ENCODE measurements around the gene LEUTX. TPM values are rescaled to one million over a fixed set of nuclear protein-coding genes. Genes with fewer than 3 reads are reported as not detected.
"Not testable (repeated sequence)": the region's sequence is repeated elsewhere in the genome, so short reads cannot be mapped to it uniquely, and the experiment has no call there.

The LEUTX gene
- polyA plus RNA-seq, 1 experiment = not detected

DNA sequence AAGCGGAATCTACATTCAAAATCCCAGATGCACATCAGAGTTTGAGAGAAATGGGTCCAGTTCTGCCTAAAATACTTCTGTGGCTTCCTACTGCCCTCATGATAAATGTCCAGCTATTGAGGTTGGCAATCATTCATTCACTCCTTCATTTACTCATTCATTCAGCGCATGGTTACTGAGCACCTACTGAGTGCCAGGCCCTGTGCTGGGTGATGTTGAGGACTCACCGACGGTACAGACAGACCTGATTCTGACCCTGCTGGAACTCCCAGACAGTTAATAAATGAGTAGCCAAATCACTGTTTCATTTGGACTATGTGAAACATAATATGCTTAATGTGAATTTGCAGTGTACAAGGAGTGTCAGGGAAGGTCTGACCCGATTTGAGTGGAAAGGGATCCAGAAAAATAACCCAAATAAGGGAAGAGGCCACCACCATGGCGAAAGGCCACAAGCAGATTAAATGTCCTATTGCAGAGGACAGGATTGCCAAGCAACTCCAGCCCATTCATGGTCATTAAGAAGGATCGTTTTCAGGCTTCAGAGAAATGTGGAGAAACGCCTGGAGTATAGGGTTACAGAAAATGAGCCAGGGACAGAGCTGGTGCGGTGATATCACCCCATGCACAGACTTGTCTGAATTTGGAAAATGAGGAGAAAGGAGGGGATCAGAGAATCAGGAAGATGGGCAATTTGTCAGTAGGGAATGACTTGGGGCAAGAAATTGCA is 34.8 kb downstream of the LEUTX start:
- Histone ChIP-seq H3K36me3 (ENCODE audit: control insufficient read depth, insufficient read depth, low read length) (no peaks in the 10 kb centered on the region), H3K4me3 (ENCODE audit: low read depth, low read length) (no peak overlapping the region), H3K27me3 (ENCODE audit: control insufficient read depth, insufficient read depth, low read length) (no peaks in the 10 kb centered on the region)
- TF ChIP-seq, protein P1, sequence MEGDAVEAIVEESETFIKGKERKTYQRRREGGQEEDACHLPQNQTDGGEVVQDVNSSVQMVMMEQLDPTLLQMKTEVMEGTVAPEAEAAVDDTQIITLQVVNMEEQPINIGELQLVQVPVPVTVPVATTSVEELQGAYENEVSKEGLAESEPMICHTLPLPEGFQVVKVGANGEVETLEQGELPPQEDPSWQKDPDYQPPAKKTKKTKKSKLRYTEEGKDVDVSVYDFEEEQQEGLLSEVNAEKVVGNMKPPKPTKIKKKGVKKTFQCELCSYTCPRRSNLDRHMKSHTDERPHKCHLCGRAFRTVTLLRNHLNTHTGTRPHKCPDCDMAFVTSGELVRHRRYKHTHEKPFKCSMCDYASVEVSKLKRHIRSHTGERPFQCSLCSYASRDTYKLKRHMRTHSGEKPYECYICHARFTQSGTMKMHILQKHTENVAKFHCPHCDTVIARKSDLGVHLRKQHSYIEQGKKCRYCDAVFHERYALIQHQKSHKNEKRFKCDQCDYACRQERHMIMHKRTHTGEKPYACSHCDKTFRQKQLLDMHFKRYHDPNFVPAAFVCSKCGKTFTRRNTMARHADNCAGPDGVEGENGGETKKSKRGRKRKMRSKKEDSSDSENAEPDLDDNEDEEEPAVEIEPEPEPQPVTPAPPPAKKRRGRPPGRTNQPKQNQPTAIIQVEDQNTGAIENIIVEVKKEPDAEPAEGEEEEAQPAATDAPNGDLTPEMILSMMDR (IDR thresholded peaks at IDR 0.05; ENCODE audit: insufficient read depth, low read depth, low read length) = no peak
- CTCF ChIA-PET = interaction anchor here (1.4 kb wide), 1 partner anchor 18 kb away, joined by 4 read pairs; no protein-coding TSS in a partner anchor
- no peak for DNase-seq (ENCODE audit: low read depth)
- POLR2A ChIA-PET = no interaction called here

DNA sequence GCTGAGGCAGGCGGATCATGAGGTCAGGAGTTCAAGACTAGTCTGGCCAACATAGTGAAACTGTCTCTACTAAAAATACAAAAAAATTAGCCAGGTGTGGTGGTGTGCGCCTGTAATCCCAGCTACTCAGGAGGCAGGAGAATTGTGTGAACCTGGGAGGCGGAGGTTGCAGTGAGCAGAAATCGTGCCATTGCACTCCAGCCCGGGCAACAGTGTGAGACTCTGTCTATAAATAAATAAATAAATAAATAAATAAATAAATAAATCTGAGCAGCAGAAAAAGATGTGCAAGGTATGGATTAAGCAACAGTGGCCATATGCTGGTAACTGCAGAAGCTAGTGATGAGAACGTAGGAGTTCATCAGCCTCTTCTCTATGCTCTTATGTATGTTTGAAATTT is 35.5 kb downstream of the LEUTX start:
- H3K4me3 ChIP-seq (ENCODE audit: low read depth, low read length); H3K36me3 ChIP-seq (ENCODE audit: control insufficient read depth, insufficient read depth, low read length); DNase-seq (ENCODE audit: low read depth); CTCF ChIA-PET; H3K27me3 ChIP-seq (ENCODE audit: control insufficient read depth, insufficient read depth, low read length); POLR2A ChIA-PET: not testable (repeated sequence)

DNA sequence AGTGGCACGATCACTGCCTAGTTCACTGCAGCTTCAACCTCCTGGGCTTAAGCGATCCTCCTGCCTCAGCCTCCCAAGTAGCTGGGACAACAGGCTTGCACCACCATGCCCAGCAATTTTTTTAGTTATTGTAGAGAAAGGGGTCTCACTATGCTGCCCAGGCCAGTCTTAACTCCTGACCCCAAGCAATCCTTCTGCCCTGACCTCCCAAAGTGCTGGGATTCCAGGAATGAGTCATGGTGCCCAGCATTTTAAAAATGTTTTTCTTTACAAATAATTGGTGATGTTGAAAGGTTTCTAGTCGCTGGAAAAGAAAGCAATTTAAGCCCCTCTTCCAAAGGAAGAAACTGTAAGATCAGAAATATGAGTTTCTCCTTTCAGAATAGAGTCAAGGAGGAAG is 35.9 kb downstream of the LEUTX start:
- no peak for DNase-seq (ENCODE audit: low read depth)
- CTCF ChIA-PET = interaction anchor here (1.6 kb wide), 1 partner anchor 30 kb away, joined by 5 read pairs; no protein-coding TSS in a partner anchor
- no peaks in the 10 kb centered on the region for H3K36me3 ChIP-seq (ENCODE audit: control insufficient read depth, insufficient read depth, low read length)
- H3K4me3 ChIP-seq (ENCODE audit: low read depth, low read length) = no peak overlapping the region
- TF ChIP-seq, protein P1 (IDR thresholded peaks at IDR 0.05; ENCODE audit: insufficient read depth, low read depth, low read length) = no peak
- H3K27me3 ChIP-seq (ENCODE audit: control insufficient read depth, insufficient read depth, low read length) = no peaks in the 10 kb centered on the region
- POLR2A ChIA-PET = no interaction called here

DNA sequence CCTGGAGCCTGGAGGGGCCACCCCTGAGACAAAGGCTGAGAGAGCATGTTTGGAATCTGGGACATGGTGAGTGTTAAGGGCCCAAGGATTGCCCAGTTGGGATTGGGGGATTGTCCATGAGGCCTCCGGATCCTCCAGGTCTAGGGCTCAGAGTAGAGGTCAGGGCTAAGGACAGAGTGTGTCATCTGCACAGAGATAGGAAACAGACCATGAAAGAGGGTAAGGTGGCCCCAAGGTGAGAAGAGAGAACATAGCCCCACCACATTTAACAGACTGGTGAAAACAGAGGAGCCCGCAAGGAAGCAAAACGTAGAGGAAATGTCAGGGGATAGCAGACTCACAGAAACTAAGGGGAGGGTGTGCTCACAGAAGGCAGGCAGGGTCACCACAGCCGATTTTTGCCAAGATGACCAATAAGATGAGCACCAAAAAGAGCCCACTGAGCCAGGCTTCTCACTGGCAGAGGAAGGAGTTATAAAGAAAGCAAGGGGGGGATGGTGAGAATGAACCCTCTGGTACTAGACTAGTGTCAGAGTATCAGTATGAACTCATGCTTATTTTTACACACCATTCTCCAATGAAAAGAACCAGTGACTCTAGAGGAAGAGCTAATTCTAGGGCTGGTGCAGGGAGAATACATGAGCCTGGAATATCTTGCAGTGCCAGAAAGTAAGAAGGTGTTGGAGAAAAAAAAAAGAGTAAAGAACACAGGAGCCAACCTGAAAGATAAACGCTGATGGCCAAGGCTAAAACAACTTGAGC is 37.8 kb downstream of the LEUTX start:
- Histone ChIP-seq H3K27me3 (ENCODE audit: control insufficient read depth, insufficient read depth, low read length) (no peaks in the 10 kb centered on the region), H3K4me3 (ENCODE audit: low read depth, low read length) (no peak overlapping the region), H3K36me3 (ENCODE audit: control insufficient read depth, insufficient read depth, low read length) (no peaks in the 10 kb centered on the region)
- ChIA-PET CTCF (interaction anchor here (0.7 to 1.0 kb wide), 2 partner anchors 22 to 154 kb away, joined by 3 read pairs; no protein-coding TSS in a partner anchor), POLR2A (no interaction called here)
- no peak for DNase-seq (ENCODE audit: low read depth)
- TF ChIP-seq, protein P1 (IDR thresholded peaks at IDR 0.05; ENCODE audit: insufficient read depth, low read depth, low read length) = no peak

DNA sequence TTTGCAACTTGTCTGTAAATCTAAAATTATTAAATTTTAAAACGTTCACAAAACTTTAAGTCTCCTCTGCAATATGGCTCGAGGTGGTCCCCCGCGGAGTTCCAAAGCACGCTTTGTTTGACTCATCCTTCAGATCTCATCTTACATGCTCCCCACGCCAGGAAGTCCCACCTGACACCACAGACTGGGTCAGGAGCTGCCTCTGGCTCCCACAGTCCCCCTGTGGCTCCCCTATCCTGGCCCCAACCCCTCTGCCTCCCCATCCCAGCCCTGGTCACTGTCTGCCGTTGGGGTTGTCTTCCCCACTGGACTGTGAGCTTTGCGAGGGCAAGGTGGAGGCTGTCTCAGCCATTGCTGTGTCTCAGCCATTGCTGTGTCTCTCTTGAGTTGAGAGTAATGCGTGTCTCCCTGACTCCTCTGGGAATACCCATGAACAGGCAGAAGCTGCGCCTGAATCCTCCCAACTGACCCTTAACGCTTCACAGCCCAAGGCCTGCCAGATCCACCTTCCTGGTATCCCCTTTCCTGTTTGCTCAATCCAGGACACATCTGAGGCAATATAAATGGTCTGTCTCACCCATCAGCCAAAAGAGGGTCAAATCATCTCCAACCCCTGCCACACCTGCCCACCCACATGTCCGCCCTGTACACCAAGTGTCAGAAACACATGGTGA is 39.4 kb downstream of the LEUTX start:
- TF ChIP-seq, protein P1 (IDR thresholded peaks at IDR 0.05; ENCODE audit: insufficient read depth, low read depth, low read length) = no peak
- Histone ChIP-seq H3K36me3 (ENCODE audit: control insufficient read depth, insufficient read depth, low read length) (no peaks in the 10 kb centered on the region), H3K4me3 (ENCODE audit: low read depth, low read length) (no peak overlapping the region), H3K27me3 (ENCODE audit: control insufficient read depth, insufficient read depth, low read length) (no peaks in the 10 kb centered on the region)
- no peak for DNase-seq (ENCODE audit: low read depth)
- ChIA-PET POLR2A (no interaction called here), CTCF (interaction anchor here (1.3 kb wide), 1 partner anchor 26 kb away, joined by 4 read pairs; no protein-coding TSS in a partner anchor)

Data from BJ (cell line).